ENCODE measurements around the gene LCE1C. TPM values are rescaled to one million over a fixed set of nuclear protein-coding genes. Genes with fewer than 3 reads are reported as not detected.

Gene LCE1C
- total RNA-seq, 2 donors from 2014 or later: not detected

DNA sequence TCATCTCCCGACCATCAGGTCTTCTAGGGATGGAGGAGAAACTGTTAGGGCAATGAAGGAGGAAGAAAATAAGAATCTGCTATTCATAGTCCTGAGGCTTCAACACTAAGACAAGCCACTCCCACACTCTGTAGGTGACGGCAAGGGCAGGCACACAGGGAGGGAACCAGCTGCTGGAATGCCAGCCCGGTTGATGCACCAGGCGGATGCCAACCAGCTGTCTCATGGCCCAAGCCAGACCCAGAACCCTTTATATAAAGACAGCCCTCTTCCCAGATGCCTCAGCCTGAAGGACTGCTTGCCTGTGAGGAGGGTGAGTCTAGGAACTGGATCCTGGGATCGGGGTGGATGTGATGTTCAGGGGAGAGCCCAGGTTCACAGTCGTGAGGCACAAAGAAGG lies 48.7 kb downstream of the LCE1C start, which contains the start of gene KPRP:
KPRP (plus strand) TSS at position 279 of the 400 bp plus-strand sequence. CDS start 1,564 bp downstream, outside the sequence.
- Mint-ChIP-seq H3K36me3 (ENCODE audit: low read depth) (peaks cover 3% of the 10 kb centered on the region), H3K27me3 (ENCODE audit: insufficient read depth) (no peaks in the 10 kb centered on the region), H3K4me3 (no peak within 1 kb of the TSS), H3K27ac (no peak within 1 kb of the TSS), H3K9me3 (peaks cover 94% of the 10 kb centered on the region), H3K4me1 (no peaks in the 10 kb centered on the region)
- no peak within 1 kb of the TSS for H3K27ac ChIP-seq (ENCODE audit: low read depth, low read length)
- no peak for DNase-seq
- H3K9ac ChIP-seq (ENCODE audit: extremely low read depth, low read length, poor library complexity, severe bottlenecking): no peak within 1 kb of the TSS
- peaks cover 62% of the 10 kb centered on the region for H3K9me3 ChIP-seq (ENCODE audit: control insufficient read depth, low read length)
- H3K4me1 ChIP-seq (ENCODE audit: control insufficient read depth, insufficient read depth, low read length): no peaks in the 10 kb centered on the region
- no peaks in the 10 kb centered on the region for H3K27me3 ChIP-seq (ENCODE audit: control insufficient read depth, insufficient read depth, low read length, poor library complexity, severe bottlenecking)
- H3K4me3 ChIP-seq (ENCODE audit: low read length): no peak within 1 kb of the TSS
- H3K36me3 ChIP-seq (ENCODE audit: control insufficient read depth, insufficient read depth, low read length): no peaks in the 10 kb centered on the region
- TF ChIP-seq, protein P1, sequence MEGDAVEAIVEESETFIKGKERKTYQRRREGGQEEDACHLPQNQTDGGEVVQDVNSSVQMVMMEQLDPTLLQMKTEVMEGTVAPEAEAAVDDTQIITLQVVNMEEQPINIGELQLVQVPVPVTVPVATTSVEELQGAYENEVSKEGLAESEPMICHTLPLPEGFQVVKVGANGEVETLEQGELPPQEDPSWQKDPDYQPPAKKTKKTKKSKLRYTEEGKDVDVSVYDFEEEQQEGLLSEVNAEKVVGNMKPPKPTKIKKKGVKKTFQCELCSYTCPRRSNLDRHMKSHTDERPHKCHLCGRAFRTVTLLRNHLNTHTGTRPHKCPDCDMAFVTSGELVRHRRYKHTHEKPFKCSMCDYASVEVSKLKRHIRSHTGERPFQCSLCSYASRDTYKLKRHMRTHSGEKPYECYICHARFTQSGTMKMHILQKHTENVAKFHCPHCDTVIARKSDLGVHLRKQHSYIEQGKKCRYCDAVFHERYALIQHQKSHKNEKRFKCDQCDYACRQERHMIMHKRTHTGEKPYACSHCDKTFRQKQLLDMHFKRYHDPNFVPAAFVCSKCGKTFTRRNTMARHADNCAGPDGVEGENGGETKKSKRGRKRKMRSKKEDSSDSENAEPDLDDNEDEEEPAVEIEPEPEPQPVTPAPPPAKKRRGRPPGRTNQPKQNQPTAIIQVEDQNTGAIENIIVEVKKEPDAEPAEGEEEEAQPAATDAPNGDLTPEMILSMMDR (conservative IDR thresholded peaks at IDR 0.05): no peak
- WGBS, 2 experiments (ENCODE audit: insufficient coverage in 1 of 2, insufficient read length in 1 of 2): 56 to 78% methylated on average over 3 to 6 of the region's 6 CpGs

DNA sequence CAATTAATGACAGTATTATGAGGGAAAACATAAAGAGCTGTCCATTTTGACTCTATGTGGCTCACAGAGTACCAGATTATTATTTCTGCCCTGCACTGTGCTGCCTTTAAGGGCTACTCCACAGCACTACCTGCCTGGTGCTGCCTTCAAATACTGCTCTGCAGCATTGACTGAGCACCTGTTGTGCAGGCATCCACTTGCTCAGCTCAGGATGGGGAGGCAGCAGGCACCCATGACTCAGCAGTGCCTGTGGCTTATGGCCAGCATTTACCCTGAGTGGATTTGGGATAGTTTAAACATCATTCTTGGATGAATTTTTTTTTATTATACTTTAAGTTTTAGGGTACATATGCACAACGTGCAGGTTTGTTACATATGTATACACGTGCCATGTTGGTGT lies 49.6 kb downstream of the LCE1C start:
- Mint-ChIP-seq H3K27me3 (ENCODE audit: insufficient read depth) (no peaks in the 10 kb centered on the region), H3K36me3 (ENCODE audit: low read depth) (peaks cover 3% of the 10 kb centered on the region), H3K9me3 (peaks cover 94% of the 10 kb centered on the region), H3K4me1 (no peaks in the 10 kb centered on the region), H3K27ac (no peak overlapping the region), H3K4me3 (no peak overlapping the region)
- H3K36me3 ChIP-seq (ENCODE audit: control insufficient read depth, insufficient read depth, low read length): no peaks in the 10 kb centered on the region
- H3K9ac ChIP-seq (ENCODE audit: extremely low read depth, low read length, poor library complexity, severe bottlenecking): no peak overlapping the region
- no peak overlapping the region for H3K4me3 ChIP-seq (ENCODE audit: low read length)
- DNase-seq: no peak
- WGBS, 2 experiments (ENCODE audit: insufficient coverage in 1 of 2, insufficient read length in 1 of 2): no CpG with 5 or more reads among the region's 2 CpGs
- H3K4me1 ChIP-seq (ENCODE audit: control insufficient read depth, insufficient read depth, low read length): no peaks in the 10 kb centered on the region
- H3K27ac ChIP-seq (ENCODE audit: low read depth, low read length): no peak overlapping the region
- no peaks in the 10 kb centered on the region for H3K27me3 ChIP-seq (ENCODE audit: control insufficient read depth, insufficient read depth, low read length, poor library complexity, severe bottlenecking)
- peaks cover 66% of the 10 kb centered on the region for H3K9me3 ChIP-seq (ENCODE audit: control insufficient read depth, low read length)
- TF ChIP-seq, protein P1 (conservative IDR thresholded peaks at IDR 0.05): no peak

Other genes with a start within 250 kb of the LCE1C start
- not detected for gene LCE3E, start 239.9 kb downstream of the LCE1C start, total RNA-seq
- gene LCE3D, start 226.1 kb downstream of the LCE1C start, total RNA-seq: not detected
- gene LCE3C, start 206.4 kb downstream of the LCE1C start, total RNA-seq: not detected
- not detected for gene LCE3B, start 192.8 kb downstream of the LCE1C start, total RNA-seq
- gene LCE3A, start 183.5 kb downstream of the LCE1C start, total RNA-seq: not detected
- not detected for gene LCE2D, start 143.3 kb downstream of the LCE1C start, total RNA-seq
- not detected for gene LCE2C, start 131.4 kb downstream of the LCE1C start, total RNA-seq
- gene LCE2B, start 120.5 kb downstream of the LCE1C start, total RNA-seq: not detected
- gene LCE2A, start 108.3 kb downstream of the LCE1C start, total RNA-seq: not detected
- not detected for gene LCE4A, start 98.5 kb downstream of the LCE1C start, total RNA-seq
- gene KPRP, start 48.6 kb downstream of the LCE1C start, total RNA-seq: not detected
- gene LCE1F, start 31.5 kb downstream of the LCE1C start, total RNA-seq: not detected
- not detected for gene LCE1E, start 20.4 kb downstream of the LCE1C start, total RNA-seq
- not detected for gene LCE1D, start 9.9 kb downstream of the LCE1C start, total RNA-seq
- gene LCE1B, start 5.3 kb upstream of the LCE1C start, total RNA-seq: not detected
- not detected for gene LCE1A, start 20.8 kb upstream of the LCE1C start, total RNA-seq
- not detected for gene LCE6A, start 36.2 kb upstream of the LCE1C start, total RNA-seq
- gene LCE7A, start 53.3 kb upstream of the LCE1C start, total RNA-seq: not detected
- not detected for gene SMCP, start 71.7 kb upstream of the LCE1C start, total RNA-seq
- gene IVL, start 101.9 kb upstream of the LCE1C start, total RNA-seq: not detected
- not detected for gene SPRR5, start 140.6 kb upstream of the LCE1C start, total RNA-seq
- not detected for gene SPRR4, start 164.0 kb upstream of the LCE1C start, total RNA-seq
- not detected for gene SPRR1A, start 177.4 kb upstream of the LCE1C start, total RNA-seq
- not detected for gene SPRR3, start 195.1 kb upstream of the LCE1C start, total RNA-seq
- not detected for gene SPRR1B, start 224.6 kb upstream of the LCE1C start, total RNA-seq
- under 1 TPM in 1 of 2 donors, not detected in 1; 0.42 TPM for gene SPRR2D, start 234.5 kb upstream of the LCE1C start, total RNA-seq